ENCODE measurements around the gene ETV2. TPM values are rescaled to one million over a fixed set of nuclear protein-coding genes. Genes with fewer than 3 reads are reported as not detected.

The ETV2 gene
- total RNA-seq, 4 donors from 2014 or later = 1.1 to 1.2 TPM; not detected in 2

DNA sequence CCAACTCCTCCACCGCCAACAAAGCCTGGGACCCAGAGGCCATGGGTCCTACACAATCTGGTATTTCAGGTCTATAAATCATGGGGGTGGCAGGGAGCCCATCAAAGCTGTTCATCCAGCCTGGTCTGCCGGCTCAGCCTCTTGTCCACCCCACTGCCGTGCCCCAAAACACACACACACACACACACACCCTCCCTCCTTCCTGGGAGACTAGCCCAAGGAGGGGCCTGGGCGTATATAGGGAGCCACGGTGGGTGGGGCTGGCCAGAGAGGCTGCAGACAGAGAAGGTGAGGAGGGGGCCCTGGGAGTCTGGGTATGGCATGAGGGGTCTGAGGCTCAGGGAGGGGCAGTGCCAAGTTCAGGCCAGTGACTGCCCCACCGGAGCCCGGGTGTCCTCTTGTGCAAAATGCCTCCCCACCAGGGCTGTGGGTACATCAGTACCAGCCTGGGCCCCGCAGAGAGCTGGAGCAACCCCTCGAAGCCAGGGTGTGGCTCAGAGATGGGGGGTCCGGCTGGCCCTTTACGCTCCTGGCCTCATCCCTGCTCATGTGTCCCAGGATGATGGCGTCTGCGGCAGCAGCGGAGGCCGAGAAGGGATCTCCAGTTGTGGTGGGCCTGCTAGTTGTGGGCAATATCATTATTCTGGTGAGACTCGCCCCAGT is 24.8 kb downstream of the ETV2 start, which contains the start of gene UPK1A:
UPK1A (plus strand) TSS at position 267 of the 663 bp plus-strand sequence; CDS start at position 563, 296 bp downstream.
- TF ChIP-seq, protein P1, sequence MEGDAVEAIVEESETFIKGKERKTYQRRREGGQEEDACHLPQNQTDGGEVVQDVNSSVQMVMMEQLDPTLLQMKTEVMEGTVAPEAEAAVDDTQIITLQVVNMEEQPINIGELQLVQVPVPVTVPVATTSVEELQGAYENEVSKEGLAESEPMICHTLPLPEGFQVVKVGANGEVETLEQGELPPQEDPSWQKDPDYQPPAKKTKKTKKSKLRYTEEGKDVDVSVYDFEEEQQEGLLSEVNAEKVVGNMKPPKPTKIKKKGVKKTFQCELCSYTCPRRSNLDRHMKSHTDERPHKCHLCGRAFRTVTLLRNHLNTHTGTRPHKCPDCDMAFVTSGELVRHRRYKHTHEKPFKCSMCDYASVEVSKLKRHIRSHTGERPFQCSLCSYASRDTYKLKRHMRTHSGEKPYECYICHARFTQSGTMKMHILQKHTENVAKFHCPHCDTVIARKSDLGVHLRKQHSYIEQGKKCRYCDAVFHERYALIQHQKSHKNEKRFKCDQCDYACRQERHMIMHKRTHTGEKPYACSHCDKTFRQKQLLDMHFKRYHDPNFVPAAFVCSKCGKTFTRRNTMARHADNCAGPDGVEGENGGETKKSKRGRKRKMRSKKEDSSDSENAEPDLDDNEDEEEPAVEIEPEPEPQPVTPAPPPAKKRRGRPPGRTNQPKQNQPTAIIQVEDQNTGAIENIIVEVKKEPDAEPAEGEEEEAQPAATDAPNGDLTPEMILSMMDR (IDR thresholded peaks at IDR 0.05; ENCODE audit: low read depth) = no peak

DNA sequence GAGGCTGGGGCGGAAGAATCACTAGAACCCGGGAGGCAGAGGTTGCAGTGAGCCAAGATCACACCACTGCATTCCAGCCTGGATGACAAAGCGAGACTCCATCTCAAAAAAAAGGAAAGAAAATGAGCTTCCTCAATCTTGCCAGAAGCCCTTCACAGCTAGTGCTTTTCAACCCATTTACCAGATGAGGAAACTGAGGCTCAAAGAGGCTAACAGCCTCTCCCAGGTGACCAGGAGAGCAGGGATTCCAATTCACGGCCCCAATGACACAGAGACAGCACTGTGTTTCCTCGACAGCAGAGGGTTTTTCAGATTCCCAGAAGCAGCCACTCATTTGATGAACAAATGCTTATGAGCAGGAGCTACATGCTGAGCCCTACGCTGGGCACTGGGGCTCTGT is 28.0 kb downstream of the ETV2 start:
- TF ChIP-seq, protein P1 (IDR thresholded peaks at IDR 0.05; ENCODE audit: low read depth) = no peak

DNA sequence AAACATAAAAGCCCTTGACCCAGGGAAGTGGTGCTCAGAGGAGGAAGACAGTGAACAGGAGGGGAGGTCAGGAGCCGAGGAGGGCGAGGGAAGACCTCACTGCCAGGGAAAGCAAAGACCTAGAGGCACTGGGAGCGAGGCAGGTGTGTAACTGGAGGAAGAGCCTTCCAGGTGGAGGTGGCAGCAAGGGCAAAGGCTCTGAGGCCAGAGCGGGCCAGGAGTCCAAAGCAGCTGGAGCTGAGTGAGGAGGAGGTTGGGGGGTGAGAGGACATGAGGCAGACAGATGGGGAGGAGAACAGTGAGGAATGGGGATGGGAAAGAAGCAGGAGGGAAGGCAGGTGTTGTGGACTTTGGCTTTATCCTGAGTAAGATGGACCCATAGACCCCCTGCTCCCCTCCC is 28.4 kb downstream of the ETV2 start:
- TF ChIP-seq, protein P1 (IDR thresholded peaks at IDR 0.05; ENCODE audit: low read depth) = no peak

DNA sequence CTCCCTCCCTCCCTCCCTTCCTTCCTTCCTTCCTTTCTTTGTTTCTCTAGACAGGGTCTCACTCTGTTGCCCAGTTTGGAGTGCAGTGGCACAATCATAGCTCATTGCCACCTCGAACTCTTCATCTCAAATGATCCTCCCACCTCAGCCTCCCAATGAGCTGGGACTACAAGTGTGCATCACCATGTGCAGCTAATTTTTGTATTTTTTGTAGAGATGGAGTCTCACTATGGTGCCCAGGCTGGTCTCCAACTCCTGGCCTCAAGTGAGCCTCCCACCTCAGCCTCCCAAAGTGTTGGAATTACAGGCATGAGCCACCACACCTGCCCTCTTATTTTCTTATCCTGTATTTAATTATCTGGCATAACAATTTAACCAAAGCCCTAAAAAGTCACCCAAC is 29.1 kb downstream of the ETV2 start:
- TF ChIP-seq, protein P1 (IDR thresholded peaks at IDR 0.05; ENCODE audit: low read depth) = no peak

DNA sequence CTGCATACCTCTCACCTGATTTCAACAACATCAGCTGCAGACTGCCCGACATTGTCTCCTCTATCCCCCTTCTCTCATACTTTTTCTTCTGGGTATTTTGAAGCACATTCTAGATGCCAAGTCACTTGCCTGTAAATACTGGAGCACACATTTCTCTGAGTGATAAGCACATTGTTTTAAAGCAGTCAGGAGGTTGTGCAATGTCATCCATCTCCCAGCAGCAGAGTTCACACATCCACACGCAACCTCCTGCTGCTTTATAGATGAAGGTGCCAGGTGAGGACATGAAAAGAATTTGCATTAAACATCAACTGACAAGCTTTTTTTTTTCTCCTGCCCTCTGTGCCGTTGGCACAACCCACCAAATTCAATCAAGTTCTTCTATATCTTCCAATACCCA is 30.3 kb downstream of the ETV2 start:
- TF ChIP-seq, protein P1 (IDR thresholded peaks at IDR 0.05; ENCODE audit: low read depth) = no peak

DNA sequence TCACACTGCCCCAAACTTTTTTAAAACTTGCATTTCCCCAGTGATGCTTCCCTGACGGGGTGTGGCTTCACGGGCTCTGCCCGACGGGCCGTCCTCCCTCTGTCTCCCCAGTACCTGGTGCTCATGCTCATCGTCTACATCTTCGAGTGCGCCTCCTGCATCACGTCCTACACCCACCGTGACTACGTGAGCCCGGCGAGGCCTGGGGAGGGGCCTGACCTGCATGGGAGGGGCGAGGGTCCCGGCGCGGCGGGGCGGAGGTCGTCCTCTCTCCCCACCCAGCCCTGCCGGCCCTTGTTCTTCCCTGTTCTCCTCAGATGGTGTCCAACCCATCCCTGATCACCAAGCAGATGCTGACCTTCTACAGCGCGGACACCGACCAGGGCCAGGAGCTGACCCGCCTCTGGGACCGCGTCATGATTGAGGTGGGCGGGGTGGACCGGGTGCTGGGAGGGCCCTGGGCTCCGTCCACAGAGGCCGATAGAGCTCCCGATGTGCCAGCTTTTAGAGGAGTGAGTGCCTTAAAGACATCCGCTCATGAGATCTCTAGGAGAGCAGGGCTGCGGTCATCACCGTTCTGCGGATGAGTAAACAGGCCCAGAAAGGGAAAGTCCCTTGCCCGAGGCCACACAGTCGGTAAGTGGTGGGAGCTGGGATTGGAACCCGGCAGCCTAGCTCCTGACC is 31.7 kb downstream of the ETV2 start:
- TF ChIP-seq, protein P1 (IDR thresholded peaks at IDR 0.05; ENCODE audit: low read depth) = no peak

DNA sequence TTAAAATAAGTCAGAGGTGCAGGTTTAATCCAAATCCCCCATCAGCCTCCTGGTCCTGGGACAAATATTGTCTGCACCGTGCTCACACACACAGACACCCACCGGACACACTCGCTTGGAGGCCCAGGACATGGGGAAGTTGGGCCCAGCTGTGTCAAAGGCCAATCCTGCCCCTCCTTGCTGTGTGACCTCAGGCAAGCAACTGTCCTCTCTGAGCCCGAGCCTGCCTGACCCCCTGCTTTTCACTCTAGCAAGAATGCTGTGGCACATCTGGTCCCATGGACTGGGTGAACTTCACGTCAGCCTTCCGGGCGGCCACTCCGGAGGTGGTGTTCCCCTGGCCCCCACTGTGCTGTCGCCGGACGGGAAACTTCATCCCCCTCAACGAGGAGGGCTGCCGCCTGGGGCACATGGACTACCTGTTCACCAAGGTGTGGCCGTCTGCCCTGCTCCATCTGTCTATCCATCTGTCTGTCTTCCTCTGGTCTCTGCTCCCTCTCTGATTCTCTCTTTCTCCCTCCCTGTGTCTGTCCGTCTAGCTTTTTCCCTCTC is 34.1 kb downstream of the ETV2 start:
- TF ChIP-seq, protein P1 (IDR thresholded peaks at IDR 0.05; ENCODE audit: low read depth) = no peak
